Ramos (cell line): ENCODE measurements around the gene ZFAND4.
"Not testable (repeated sequence)": the region's sequence is repeated elsewhere in the genome, so short reads cannot be mapped to it uniquely, and the experiment has no call there.

Experiments
- in situ Hi-C: fragments of 300-500 bp; cut with MboI; formaldehyde crosslinking; loops from one replicate; pipeline ENCODE4 v1.14.3; 2022; ENCODE audit warnings: low sequenced_read_pairs; ENCODE audit not compliant: unreplicated experiment

ZFAND4 gene

DNA sequence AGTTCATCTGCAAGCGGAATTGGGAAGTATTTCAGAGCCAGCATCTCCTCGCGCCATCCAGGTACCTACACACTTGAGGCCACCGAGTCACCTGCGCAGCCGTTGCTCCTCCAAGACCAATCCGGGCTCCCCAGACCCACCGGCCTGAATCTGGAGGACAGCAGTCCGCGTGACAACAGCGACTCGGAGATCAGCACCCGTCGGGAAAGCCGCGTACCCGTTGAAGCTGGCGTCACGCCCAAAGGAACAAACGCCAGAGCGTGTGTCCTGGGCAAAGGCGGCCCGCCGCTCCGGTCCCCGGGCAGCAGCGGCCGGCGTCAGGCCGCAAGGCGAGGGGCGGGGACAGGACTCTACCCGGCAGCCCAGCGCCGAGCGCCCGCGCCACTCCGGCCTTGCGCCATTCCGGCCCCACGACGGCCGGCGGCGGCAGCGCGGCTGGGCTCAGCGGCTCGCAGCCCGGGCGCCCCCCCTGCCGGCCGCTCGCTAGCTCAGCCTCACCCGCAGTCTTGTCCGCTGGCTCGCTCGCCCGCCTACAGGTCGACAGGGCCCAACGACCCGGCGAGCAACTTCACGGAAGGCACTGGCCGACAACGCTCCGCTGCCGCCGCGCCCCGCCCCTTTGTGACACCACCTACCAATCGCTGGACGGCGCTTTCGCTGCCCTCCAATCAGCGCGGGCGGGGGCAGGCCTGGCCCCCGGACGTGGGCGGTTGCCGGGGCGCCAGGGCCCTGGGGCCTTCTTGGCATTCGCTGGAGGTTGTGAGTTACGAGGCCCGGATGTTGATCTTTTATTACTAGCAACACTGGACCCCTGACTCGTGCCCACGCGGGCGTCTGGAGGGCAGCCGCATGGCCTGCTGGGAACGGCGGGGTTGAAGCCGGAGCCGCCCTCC is at the start of gene ZFAND4:
ZFAND4 (minus strand) TSS at position 592 of the 893 bp plus-strand sequence. CDS start 9,047 bp downstream, outside the sequence.
- in situ Hi-C loops, result loop anchor here (5.0 to 25.0 kb wide), 2 partner anchors 205 to 310 kb away; partner anchors contain the start of gene ALOX5

DNA sequence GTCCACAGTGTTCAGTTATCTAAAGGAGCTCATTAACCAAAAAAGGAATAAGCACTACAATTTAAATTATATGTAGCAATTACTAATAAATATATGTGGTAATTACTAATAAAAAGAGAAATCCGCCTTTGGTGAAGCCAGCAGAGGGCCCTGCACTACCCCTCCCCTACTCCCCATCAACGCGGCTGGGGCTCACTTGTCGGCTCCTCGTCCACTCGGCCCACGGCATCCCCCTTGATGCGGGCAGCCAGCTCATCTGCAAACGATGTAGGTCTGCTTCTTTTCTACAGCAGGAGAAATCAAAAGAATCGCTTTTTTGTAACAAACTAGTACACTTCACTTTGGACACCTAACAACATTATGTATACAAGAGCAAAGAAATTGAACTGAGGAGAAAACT is 48.9 kb upstream of the ZFAND4 start:
- in situ Hi-C loops, result not testable (repeated sequence)

DNA sequence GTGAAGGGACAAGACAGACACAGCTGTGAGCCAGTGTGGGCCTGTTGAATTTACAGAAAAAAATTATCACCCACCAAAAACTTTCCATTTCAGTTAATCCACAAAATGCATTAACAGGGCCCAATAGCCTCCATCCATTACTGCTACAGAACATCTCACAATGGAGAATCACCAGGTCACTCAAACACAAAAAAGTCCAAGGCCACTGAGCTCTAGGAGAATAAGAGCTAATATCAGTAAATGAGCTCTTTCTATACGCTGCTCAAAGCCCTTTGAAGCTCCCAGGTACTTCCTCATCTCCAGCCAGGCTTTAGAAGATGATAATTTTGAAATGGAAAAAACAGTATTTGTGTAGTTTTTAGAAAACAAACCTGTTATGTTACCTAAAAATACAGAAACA is 45.1 kb upstream of the ZFAND4 start:
- in situ Hi-C loops, result not testable (repeated sequence)

DNA sequence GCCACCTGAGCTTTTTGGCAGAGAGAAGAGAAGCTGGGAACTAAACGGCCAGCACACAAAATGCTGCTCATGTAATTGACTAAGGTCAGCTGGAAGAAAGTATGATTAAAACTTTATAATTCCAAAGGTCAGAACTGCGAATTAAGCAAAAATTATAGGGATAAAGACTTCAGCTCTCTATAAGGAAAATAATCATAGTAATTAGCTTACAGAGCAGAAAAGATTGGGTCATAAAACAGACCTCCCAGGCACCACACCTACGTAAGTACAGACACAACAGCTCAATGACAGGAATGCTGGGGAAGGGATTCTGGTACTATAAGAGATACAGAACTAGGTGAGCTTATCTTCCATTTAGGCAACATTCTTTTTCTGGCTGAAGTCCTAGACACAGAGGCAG is 44.5 kb upstream of the ZFAND4 start:
- in situ Hi-C loops, result not testable (repeated sequence)

DNA sequence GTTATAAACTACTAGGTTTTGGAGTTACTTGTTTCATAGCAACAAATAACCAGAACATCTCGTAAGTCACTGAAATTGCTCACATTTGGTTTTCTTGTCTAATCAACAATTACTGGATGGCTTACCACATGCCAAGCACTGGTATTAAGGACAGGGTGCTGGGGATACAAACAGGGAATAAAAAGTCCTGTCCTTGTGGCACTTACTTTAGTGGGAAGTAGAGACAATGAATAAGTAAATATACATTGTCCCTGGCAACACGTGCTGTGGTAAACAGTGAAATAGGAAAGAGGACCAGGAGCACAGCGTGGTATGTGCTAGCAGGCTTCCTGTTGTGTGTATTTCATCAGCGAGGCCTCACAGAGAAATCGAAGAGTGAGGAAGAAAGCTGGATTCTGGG is 38.7 kb upstream of the ZFAND4 start:
- in situ Hi-C loops, result not testable (repeated sequence)

DNA sequence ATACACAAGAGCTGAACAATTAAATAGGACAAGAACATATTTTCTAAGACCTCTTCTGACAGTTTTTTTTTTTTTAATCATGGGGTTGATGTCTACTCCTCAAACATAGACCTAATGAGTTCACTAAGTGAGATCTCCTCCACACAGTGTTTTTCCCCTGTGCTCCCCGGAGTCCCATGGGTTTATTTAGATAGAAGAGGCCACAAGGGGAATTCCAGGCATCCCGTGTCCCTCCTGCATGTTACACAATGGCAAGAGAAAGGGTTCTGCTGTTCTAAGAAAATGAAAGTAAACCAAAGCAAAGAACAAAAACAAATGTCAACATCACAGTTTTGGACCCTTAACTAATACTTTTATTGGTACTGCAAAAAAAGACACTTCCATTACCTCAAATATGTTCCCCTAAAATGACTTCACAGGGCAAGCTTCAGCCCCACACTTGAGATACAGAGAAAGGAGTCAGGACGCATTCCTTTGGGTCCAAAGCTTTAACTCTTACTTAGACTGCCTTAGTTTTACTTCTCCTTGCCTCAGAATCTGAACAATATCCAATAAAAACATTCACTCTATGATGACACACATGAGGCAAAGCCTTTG is 37.7 kb upstream of the ZFAND4 start:
- in situ Hi-C loops, result not testable (repeated sequence)

DNA sequence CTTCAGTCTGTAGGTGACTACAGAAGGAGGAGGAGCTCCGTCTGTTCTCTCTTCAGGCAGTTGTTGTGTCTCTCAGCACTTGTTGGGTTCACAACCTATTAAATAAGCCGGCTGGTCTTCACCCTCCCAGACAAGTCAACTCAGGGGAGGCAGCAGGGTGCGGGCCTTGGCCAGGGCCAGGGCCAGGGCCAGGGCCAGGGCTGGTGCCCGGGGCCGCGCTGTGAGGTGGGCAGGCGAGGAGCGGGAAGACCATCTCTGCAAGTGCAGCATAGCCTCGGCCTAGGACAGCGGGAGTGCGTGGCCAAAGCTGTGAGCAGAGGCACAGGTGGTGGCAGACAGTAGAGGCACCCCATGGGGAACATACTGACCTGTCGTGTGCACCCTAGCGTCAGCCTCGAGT is 5.9 kb upstream of the ZFAND4 start:
- in situ Hi-C loops, result not testable (repeated sequence)

DNA sequence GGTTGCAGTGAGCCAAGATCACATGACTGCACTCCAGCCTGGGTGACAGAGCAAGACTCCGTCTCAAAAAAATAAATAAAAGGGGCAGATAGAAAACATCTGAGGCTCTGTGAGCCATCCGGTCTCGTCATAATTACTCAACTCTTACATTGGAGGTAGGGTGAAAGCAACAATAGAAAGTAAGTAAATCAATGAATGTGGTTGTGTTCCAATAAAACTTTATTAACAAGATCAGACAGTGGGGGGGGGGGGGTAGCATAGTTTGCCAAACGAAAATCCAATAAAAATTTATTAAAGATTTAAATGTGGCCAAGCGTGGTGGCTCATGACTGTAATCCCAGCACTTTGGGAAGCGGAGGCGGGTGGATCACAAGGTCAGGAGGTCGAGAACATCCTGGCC is 2.8 kb upstream of the ZFAND4 start:
- in situ Hi-C loops, result no loop called here

DNA sequence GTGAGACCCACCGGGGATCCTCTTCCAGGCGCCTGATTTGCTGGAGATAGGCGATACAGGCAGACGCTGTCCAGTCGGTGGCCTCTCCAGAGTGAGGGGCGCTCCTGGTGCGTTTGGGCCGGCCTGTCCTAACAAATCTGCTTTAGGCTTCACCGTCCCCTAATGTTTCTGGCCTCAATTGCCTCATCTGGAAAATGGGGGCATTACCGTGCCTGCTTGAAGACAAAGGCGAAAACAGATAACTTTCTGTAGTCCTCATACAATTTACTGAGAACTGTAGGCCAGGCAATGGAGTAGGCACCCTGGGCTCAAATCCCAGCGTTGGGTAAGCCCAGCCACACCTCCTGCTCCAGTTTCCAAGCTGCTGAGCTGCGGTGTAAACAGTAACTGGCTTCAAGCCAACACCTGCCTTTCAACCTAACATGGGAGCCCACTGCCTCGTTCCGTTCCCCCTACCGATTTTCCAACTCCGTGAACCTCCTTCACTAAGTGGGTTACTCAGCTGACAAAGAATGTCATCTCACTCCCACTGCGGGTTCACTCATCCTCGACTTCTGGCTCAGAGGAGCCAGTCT is 589 bp upstream of the ZFAND4 start:
- in situ Hi-C loops, result loop anchor here (5.0 to 25.0 kb wide), 2 partner anchors 206 to 311 kb away; partner anchors contain the start of gene ALOX5

DNA sequence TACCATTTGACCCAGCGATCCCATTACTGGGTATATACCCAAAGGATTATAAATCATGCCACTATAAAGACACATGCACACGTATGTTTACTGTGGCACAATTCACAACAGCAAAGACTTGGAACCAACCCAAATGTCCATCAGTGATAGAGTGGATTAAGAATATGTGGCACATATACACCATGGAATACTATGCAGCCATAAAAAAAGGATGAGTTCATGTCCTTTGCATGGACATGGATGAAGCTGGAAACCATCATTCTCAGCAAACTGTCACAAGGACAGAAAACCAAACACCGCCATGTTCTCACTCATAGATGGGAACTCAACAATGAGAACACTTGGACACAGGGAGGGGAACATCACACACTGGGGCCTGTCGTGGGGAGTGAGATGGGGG is 1.3 kb downstream of the ZFAND4 start:
- in situ Hi-C loops, result loop anchor here (5.0 to 25.0 kb wide), 2 partner anchors 204 to 309 kb away; partner anchors contain the start of gene ALOX5

DNA sequence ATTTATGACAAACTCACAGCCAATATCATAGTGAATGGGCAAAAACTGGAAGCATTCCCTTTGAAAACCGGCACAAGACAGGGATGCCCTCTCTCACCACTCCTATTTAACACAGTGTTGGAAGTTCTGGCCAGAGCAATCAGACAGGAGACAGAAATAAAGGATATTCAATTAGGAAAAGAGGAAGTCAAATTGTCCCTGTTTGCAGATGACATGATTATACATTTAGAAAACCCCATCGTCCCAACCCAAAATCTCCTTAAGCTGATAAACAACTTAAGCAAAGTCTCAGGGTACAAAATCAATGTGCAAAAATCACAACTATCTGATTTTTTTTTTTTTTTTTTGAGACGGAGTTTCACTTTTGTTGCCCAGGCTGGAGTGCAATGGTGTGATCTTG is 2.7 kb downstream of the ZFAND4 start:
- in situ Hi-C loops, result loop anchor here (5.0 to 25.0 kb wide), 2 partner anchors 203 to 308 kb away; partner anchors contain the start of gene ALOX5

DNA sequence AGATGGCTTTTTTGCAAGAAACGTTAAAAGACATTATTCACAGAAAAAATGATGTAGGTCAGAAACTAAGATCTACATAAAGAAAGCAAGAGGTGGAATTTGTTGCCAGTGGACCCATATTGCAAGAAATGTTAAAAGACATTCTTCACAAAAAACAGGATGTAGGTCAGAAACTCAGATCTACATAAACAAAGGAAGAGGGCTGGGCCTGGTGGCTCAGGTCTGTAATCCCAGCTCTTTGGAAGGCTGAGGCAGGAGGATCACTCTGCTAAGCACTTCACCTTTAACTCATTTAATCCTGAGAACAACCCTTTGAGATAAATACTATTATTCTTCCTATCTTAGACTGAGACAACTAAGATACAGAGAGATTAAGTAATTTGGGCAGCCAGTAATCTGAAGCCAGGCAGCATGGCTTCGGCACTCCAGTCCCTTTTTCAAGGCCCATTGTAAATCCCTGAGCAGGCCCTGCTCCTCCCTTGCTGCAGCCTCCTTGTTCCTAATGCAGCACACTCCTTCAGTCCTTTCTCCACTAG is 11.6 kb downstream of the ZFAND4 start:
- in situ Hi-C loops, result loop anchor here (25.0 kb wide), 1 partner anchor 299 kb away; the partner anchor contains the start of gene ALOX5

DNA sequence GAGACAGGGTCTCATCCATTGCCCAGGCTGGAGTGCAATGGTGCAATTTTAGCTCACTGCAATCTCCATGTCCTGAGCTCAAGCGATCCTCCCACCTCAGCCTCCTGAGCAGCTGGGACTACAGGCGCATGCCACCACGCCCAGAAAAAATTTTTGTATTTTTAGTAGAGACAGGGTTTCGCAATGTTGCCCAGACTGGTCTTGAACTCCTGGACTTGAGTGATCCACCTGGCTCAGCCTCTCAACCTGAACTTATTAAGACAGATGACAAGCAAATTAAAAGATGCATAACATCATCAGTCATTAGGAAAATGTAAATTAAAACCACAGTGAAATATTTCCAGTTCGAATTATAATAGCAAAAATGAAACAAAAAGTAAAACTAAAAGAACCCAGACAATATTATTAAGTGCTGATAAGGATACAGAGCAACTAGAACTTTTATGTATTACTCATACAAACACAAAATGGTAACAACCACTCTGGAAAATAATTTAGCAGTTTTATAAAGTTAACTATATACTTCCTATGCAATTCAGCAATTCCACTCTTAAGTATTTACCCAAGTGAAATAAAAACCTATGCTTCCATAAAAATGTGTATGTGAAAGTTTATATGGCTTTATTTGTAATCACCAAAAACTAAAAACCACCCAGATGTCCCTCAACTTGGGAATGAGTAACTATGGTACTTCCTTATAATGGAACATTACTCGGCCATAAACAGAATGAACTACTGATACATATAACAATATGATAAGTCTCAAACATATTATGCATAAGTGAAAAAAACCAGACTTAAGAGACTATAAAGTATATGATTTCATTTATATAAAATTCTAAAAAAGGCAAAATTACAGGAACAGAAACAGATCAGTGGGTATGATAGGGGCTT is 15.3 kb downstream of the ZFAND4 start:
- in situ Hi-C loops, result loop anchor here (25.0 kb wide), 1 partner anchor 295 kb away; the partner anchor contains the start of gene ALOX5

DNA sequence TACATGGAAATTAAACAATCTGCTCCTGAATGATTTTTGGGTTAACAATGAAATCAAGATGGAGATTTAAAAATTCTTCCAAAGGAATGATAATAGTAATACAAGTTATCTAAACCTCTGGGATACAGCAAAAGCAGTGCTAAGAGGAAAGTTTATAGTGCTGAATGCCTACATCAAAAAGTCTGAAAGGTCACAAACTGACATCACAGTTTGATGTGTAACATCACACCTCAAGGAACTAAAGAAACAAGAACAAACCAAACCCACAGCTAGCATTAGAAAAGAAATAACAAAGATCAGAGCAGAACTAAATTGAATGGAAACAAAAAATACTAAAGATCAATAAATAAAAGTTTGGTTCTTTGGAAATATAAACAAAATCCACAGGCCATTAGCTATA is 17.4 kb downstream of the ZFAND4 start:
- in situ Hi-C loops, result loop anchor here (25.0 kb wide), 1 partner anchor 293 kb away; the partner anchor contains the start of gene ALOX5

DNA sequence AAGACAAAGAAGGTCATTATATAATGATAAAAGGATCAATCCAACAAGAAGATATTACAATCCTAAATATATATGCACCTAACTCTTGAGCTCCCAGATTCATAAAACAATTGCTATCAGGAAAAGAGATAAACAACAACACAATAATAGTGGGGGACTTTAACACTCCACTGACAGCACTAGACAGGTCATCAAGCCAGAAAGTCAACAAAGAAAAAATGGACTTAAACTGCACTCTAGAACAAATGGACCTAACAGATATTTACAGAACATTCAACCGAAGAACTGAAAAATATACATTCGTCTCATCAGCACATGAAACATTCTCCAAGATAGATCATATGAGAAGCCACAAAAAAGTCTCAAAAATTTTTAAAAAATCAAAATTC is 17.8 kb downstream of the ZFAND4 start:
- in situ Hi-C loops, result loop anchor here (25.0 kb wide), 1 partner anchor 292 kb away; the partner anchor contains the start of gene ALOX5

DNA sequence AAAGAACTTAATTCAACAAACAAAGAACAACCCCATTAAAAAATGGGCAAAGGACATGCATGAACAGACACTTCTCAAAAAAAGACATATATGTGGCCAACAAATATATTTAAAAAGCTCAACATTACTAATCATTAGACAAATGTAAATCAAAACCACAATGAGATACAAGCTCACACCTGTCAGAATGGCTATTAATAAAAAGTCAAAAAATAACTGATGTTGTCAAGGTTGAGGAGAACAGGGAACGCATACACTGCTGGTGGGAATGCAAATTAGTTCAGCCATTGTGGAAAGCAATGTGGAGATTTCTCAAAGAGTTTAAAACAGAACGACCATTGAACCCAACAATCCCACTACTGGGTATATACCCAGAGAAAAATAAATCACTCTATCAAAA is 19.1 kb downstream of the ZFAND4 start:
- in situ Hi-C loops, result loop anchor here (25.0 kb wide), 1 partner anchor 291 kb away; the partner anchor contains the start of gene ALOX5

DNA sequence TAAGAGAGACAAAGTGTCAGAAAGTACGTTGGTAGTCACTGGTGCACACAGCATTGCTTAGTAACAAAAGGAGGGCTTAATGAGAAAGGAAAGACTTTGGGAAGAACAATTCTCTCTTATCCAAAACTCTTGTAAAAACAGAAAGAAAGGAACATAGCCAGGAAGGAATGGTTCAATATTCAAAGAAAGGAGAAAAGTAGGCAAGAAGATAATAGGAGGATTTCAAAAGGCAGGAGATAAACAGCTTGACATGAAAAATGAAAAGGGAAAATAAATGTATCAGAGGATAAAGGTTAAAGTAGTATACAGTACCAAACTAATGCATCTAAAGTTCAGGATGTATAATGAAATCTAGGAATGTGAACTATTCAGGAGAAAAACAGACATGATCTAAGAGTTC is 20.1 kb downstream of the ZFAND4 start:
- in situ Hi-C loops, result loop anchor here (25.0 kb wide), 1 partner anchor 290 kb away; the partner anchor contains the start of gene ALOX5

DNA sequence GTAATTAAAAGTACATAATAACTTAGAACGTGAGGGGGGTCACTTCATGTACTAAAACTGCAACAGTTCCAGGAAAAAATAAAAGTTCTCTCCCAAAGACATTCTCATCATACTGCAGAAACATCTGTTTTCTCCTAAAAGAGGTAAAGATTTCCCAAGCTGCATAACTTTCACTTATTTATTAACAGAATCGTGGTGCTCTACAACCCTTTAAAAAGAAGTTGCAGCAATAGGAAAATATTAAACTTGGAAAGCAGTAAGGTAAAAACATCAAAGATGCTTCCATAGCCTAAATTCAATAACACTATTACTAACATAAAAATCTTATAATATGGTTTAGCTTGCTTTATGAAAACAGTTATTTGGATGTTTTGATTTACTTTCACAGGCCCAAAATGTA is 23.3 kb downstream of the ZFAND4 start:
- in situ Hi-C loops, result no loop called here

DNA sequence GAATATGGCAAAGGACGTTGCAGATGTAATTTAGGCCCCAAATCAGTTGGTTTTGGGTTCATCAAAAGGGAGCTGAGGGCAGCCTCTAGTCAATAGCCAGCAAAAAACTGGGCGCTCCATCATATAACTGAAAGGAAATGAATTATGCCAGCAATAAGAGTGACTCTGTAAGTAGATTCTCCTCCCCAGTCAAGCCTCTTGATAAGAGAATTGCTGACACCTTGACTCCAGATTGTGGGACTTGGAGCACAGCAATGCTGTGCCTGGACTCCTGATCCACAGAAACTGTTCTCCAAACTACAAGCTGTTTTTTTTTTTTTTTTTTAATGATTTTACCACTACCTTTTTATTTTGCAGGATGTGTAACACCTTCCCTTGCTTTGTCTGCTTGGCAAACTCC is 25.5 kb downstream of the ZFAND4 start:
- in situ Hi-C loops, result no loop called here
